ENCODE measurements around the gene CA5B. TPM values are rescaled to one million over a fixed set of nuclear protein-coding genes. Genes with fewer than 3 reads are reported as not detected.

The CA5B gene
- 1.8 to 3.8 TPM (median 3.0 TPM) in 5 replicates for total RNA-seq (2022; extraction: Qiagen RNA extraction; ENCODE audit: low read depth)

DNA sequence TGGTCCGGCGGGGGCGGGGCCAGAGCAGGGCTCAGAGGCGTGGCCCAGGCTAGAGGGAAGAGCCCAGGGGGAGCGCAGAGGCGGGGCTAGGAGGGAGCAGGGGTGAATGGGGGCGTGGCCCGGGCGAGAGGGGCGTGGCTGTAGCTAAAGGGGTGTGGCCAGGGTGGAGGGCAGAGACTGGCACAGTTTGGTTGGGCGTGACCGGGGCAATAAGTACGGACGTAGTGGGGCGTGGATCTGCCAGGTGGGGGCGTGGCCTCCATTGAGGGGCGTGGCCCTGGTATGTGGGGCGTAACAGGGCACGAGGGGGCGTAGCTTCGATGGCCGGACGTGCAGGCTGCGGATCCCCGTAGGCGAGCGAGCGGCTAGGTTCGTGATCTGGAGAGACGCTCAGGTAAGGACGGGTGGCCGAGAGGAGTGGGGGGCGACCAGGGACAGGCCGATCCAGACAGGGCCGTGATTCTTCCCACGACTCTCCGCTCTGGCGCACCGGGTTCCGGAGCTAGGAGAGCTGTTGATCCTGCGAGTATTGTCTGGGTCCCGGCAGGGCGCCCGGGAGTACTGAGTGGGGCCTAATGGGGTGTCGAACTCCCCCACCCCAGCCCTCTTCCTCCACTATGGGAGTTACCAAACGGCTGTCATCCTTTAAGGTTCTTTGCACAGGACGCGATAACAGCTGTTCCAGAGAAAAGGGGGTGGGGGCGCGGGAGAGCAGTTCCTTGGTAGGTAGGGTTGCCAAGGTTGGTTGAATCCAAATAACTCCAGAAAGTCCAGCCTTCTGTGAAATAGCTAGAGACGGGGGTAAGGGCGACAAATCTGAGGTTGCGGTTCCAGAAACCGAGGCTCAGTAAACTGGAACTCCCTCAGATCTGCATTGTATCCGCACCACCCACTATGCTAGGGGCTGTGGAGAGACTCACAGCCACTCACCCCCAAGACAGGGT lies at the start of gene CA5B:
TSS of gene CA5B (plus strand) at position 312 of the 944 bp plus-strand sequence. CDS start 11,754 bp downstream, outside the sequence.

GRCh38 chrX:15789979-15790768 lies 52.1 kb downstream of the CA5B start, which contains the start of gene ZRSR2:
ZRSR2 (plus strand) TSS chrX:15790484; CDS start chrX:15790496, 12 bp downstream.

Other genes with a start within 250 kb of the CA5B start
- 50.6 to 59.2 TPM (median 55.9 TPM) in 5 replicates for gene PIR, start 244.9 kb upstream of the CA5B start, total RNA-seq (2022; extraction: Qiagen RNA extraction; ENCODE audit: low read depth)
- gene BMX, start 237.5 kb upstream of the CA5B start, total RNA-seq (2022; extraction: Qiagen RNA extraction; ENCODE audit: low read depth): not detected in 5 replicates
- 0.07 TPM in 1 of 5 replicates, not detected in the others for gene ACE2, start 137.3 kb upstream of the CA5B start, total RNA-seq (2022; extraction: Qiagen RNA extraction; ENCODE audit: low read depth)
- 0.72 to 1.1 TPM (median 0.91 TPM) in 5 replicates for gene CLTRN, start 73.5 kb upstream of the CA5B start, total RNA-seq (2022; extraction: Qiagen RNA extraction; ENCODE audit: low read depth)
- 10.2 to 11.6 TPM (median 10.6 TPM) in 5 replicates for gene ZRSR2, start 52.2 kb downstream of the CA5B start, total RNA-seq (2022; extraction: Qiagen RNA extraction; ENCODE audit: low read depth)
- gene AP1S2, start 116.5 kb downstream of the CA5B start, total RNA-seq (2022; extraction: Qiagen RNA extraction; ENCODE audit: low read depth): 14.6 to 17.9 TPM (median 15.2 TPM) in 5 replicates

Measured in A549 treated with GW870086 at 1 μM for 4 hours (cell line).